GM19193 (cell line): Measurements from ENCODE around the gene FCMR.

ENCODE experiments used
- POLR2A ChIP-seq: IDR thresholded peaks from 4 replicates; pipeline ENCODE4 v1.6.1; 2011; ENCODE audit not compliant: insufficient read depth, insufficient read length; ENCODE audit errors: extremely low read depth

FCMR gene

DNA sequence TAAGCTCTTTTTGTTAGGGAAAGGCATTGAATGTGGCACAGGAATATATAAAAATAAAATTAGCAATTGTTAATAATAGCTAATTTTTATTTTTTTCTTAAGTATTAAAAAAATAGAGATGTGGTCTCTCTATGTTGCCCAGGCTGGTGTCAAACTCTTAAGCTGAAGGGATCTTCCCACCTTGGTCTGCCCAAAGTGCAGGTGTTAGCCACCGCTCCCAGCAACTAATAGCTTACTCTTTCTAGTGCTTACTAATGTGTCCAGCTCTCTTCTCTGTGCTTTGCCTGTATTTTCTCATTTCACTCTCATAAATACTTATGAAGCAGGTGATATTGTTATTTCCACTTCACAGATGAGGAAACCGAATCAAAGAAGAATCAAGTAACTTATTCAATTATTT, 37.9 kb downstream of the FCMR start:
- TF ChIP-seq POLR2A, result no peak

- no peak for TF ChIP-seq POLR2A
Observed at GRCh38 chr1:206883160-206883559, 38.6 kb downstream of the FCMR start.

DNA sequence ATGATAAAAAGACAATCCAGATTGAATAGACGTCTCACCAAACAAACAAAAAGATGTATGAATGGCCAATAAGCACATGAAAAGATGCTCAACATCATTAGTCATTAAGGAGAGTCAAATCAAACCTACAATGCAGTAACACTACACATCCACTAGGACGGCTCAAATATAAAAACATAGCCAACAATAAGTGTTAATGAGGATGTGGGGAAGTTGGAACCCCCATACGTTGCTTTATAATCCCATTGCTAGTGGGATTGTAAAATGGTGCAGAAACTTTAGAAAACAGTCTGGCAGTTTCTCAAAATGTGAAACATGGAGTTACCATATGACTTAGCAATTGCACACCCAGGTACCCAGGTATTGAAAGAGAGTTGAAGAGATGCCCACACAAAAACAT, 39.2 kb downstream of the FCMR start:
- no peak for TF ChIP-seq POLR2A

GRCh38 chr1:206880314-206880713, 41.4 kb downstream of the FCMR start:
- no peak for TF ChIP-seq POLR2A

- no peak for TF ChIP-seq POLR2A
Observed at GRCh38 chr1:206878456-206878855, 43.3 kb downstream of the FCMR start.

- no peak for TF ChIP-seq POLR2A
Observed at GRCh38 chr1:206875752-206876377, 45.9 kb downstream of the FCMR start.

GRCh38 chr1:206873603-206874188, 48.0 kb downstream of the FCMR start:
- TF ChIP-seq POLR2A, result no peak

DNA sequence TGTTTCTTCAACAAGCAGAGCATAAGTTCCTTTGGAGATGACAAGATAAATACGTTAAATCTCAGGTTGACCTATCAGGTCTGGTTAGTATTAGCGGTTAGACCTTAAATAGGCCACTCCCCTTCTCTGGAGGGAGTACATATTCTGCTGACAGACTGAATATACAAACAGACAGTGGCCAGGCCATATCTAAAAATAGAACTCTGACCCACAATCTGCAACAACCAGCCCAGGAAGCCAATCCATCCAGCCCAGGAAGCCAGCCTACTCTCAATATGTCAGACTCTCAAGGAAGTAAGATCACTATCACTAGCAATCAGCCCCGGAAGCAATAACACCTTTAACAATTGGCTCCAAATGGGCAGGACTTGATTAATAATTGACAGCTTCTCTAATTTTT, 49.6 kb downstream of the FCMR start:
- TF ChIP-seq POLR2A, result no peak

DNA sequence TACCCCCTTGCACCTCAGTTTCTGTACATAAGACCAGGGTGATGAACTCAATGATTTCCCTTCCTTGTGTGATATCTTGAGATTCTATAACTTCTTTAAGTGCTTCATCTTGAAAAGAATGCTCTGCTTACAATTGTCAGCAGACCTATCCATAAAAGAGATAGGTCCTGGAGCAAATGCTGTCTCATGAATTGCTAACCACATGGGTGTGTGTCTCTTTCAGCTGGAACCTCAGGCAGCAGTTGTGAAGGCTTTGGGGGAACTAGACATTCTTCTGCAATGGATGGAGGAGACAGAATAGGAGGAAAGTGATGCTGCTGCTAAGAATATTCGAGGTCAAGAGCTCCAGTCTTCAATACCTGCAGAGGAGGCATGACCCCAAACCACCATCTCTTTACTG, 53.5 kb downstream of the FCMR start:
- TF ChIP-seq POLR2A, result no peak

DNA sequence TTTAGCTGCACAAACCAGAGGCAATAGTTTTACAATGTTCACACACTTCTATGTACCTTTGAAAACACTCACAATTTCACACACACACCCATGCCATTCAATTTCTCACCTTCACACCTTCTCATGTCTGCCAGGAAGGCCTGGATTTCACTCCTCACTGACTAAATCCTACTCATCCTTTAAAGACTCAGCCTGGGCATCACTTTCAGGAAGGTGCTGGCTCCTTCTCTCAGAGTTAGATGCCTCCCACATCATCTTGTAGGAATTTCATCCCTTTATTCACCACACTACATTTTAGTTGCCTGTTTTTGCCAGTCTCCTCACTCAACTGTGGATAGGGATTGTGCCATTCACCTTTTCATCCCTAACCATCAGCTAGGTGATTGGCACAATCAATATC, 54.0 kb downstream of the FCMR start:
- no peak for TF ChIP-seq POLR2A

DNA sequence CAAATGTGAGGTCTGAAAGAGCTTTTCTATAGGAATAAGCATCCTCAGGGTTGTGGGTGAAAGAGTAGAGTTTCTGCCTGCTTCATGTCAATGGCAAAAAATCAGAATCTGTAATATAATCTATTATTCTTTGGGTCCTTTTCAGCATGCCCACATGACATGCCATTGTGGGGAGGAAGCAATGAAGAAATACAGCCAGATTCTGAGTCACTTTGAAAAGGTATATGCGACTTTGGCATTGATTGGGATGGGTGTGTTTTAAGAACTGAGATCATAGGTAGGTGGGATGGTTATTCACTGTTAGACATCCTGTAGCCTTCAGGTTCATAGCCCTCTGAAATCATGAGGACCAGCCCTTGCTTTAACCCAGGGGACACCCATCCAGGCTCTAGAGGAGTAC, 54.5 kb downstream of the FCMR start:
- no peak for TF ChIP-seq POLR2A

- no peak for TF ChIP-seq POLR2A
Observed at GRCh38 chr1:206866062-206866461, 55.7 kb downstream of the FCMR start.

GRCh38 chr1:206864939-206865671, 56.6 kb downstream of the FCMR start, which contains the start of gene IL20:
TSS of gene IL20 (plus strand) at chr1:206865623. CDS start at chr1:206865853, 230 bp downstream.
- TF ChIP-seq POLR2A, result no peak

- TF ChIP-seq POLR2A, result no peak
Observed at GRCh38 chr1:206863266-206863665, 58.5 kb downstream of the FCMR start.

GRCh38 chr1:206860165-206860564, 61.6 kb downstream of the FCMR start:
- no peak for TF ChIP-seq POLR2A

GRCh38 chr1:206859082-206859521, 62.6 kb downstream of the FCMR start:
- TF ChIP-seq POLR2A, result no peak
